ENCODE data around the gene NRXN3.
"Not testable (repeated sequence)": the region's sequence is repeated elsewhere in the genome, so short reads cannot be mapped to it uniquely, and the experiment has no call there.

The NRXN3 gene

DNA sequence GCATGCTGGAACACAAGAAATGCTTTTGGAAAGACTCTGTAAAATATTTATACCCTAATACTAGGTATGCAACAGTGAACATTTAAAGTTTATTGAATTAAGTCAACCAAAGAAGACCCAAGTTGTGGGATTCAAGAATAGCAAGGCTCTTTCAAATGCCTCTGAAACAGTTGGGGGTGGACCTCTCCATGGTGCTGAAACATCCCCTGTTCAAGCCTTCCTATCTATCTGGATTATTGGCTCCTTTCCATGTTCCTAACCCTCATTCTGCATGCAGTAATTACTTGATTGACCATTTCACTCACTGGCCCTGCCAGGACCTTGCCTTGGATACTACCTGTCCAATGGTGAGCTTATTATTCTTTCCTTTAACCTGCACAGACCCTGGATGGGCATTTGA lies 349.7 kb downstream of the NRXN3 start:
- H3K4me3 ChIP-seq (ENCODE audit: low read depth, low read length): no peak overlapping the region
- TF ChIP-seq, protein P1, sequence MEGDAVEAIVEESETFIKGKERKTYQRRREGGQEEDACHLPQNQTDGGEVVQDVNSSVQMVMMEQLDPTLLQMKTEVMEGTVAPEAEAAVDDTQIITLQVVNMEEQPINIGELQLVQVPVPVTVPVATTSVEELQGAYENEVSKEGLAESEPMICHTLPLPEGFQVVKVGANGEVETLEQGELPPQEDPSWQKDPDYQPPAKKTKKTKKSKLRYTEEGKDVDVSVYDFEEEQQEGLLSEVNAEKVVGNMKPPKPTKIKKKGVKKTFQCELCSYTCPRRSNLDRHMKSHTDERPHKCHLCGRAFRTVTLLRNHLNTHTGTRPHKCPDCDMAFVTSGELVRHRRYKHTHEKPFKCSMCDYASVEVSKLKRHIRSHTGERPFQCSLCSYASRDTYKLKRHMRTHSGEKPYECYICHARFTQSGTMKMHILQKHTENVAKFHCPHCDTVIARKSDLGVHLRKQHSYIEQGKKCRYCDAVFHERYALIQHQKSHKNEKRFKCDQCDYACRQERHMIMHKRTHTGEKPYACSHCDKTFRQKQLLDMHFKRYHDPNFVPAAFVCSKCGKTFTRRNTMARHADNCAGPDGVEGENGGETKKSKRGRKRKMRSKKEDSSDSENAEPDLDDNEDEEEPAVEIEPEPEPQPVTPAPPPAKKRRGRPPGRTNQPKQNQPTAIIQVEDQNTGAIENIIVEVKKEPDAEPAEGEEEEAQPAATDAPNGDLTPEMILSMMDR (IDR thresholded peaks at IDR 0.05; ENCODE audit: insufficient read depth, low read depth, low read length, missing control alignments): no peak
- peak; percentile 48 for DNase-seq (ENCODE audit: low read depth)

DNA sequence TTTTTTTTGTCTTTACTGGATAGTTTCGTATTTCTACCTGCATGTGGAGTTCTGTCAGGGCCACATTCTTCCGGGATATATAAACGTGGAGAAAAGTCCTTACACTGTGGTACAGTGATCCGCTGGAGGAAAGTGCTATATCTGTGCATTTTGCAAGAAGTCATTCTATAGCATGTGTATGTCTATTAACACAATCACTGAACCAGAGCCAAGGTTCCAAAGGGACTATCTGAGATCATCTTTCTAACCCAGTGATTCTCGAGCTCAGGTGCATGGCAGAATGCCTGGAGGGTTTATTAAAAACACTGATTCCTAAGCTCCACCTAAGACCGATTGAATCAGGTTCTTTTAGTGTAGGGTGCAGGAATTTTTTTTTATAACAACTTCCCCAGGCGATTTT lies 354.0 kb downstream of the NRXN3 start:
- DNase-seq (ENCODE audit: low read depth): no peak
- TF ChIP-seq, protein P1 (IDR thresholded peaks at IDR 0.05; ENCODE audit: insufficient read depth, low read depth, low read length, missing control alignments): no peak
- no peak overlapping the region for H3K4me3 ChIP-seq (ENCODE audit: low read depth, low read length)

DNA sequence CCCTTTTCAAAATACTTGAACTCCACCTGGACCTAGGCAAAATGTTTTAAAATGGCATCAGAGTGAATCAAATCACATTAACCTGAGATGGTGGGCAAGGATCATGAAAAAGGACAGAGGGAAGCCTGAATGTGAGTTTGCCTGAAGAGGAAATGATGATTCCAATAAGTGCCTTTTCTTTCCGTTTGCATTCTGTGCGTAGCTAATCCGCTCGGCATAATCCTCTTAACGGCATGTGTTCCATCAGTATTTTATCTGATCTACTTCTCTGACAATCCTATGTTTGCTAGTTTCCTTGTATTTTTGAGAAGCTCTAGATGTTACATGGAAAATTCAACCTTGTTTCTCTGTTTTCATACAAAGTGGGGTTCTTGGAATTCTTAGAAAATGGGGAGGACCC lies 354.6 kb downstream of the NRXN3 start:
- no peak overlapping the region for H3K4me3 ChIP-seq (ENCODE audit: low read depth, low read length)
- DNase-seq (ENCODE audit: low read depth): no peak
- TF ChIP-seq, protein P1 (IDR thresholded peaks at IDR 0.05; ENCODE audit: insufficient read depth, low read depth, low read length, missing control alignments): no peak

DNA sequence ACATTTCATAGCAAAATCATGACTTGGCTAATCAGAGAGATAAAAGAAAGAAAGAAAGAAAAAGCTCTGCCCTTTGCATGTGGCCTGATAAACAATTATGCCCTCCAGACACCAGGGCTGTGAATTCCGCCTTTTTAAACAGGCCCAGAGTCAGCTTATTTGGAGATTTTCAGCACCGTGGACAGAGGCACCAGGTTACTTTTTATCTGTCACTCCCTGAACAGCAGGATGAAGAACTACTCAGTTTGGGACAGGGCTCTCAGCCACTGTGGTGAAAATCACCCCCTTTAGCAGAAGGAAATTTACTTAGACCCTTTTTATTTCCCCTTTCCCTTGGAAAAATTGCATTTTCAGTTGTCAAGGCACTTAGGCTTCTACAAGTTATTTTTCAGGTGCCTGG lies 359.9 kb downstream of the NRXN3 start:
- no peak overlapping the region for H3K4me3 ChIP-seq (ENCODE audit: low read depth, low read length)
- peak; percentile 48 for DNase-seq (ENCODE audit: low read depth)
- TF ChIP-seq, protein P1 (IDR thresholded peaks at IDR 0.05; ENCODE audit: insufficient read depth, low read depth, low read length, missing control alignments): no peak

DNA sequence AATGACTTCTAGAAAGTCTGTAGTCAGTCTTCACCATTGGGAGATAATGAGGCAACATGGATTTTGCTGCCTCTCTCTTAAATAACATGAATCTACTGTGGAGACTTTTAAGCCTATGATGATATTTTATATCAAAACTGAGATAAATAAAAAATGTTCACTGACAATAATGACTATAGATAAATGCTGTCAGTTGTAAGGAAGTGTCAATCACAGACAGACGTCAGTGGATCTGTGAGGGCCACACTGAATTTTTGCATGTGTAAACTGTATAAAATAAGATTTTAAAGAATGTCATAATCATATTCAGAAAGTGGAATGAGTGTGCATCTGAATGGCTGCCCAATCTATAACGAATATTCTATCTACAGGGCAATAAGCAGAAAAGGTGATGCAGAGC lies 364.0 kb downstream of the NRXN3 start:
- no peak overlapping the region for H3K4me3 ChIP-seq (ENCODE audit: low read depth, low read length)
- TF ChIP-seq, protein P1 (IDR thresholded peaks at IDR 0.05; ENCODE audit: insufficient read depth, low read depth, low read length, missing control alignments): no peak
- DNase-seq (ENCODE audit: low read depth): no peak

DNA sequence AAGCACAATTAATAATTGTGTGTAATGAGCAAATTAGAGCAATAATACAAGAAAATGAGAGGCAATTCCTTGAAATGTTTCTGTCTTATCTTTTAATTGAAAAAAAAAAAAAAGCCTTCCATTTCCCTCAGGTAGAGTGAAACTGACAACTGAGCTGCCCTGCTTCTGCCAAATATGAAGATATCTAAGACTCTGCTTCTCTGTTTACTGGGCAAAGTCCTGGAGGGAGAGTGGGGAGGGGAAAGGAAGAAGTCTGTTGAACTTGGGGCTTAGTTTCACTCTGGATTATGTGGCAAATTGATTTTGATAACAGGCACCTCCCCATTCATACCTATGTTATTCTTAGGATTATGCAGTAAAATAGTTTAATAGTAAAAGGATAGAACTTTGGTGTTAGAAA lies 364.9 kb downstream of the NRXN3 start:
- H3K4me3 ChIP-seq (ENCODE audit: low read depth, low read length): no peak overlapping the region
- DNase-seq (ENCODE audit: low read depth): no peak
- TF ChIP-seq, protein P1 (IDR thresholded peaks at IDR 0.05; ENCODE audit: insufficient read depth, low read depth, low read length, missing control alignments): no peak

DNA sequence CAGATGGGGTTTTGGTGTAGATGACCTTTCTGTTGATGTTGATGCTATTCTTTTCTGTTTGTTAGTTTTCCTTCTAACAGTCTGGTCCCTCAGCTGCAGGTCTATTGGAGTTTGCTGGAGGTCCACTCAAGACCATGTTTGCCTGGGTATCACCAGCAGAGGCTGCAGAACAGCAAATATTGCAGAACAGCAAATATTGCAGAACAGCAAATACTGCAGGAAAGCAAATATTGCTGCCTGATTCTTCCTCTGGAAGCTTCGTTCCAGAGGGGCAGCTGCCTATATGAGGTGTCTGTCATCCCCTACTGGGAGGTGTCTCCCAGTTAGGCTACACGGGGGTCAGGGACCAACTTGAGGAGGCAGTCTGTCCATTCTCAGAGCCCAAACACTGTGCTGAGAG lies 371.6 kb downstream of the NRXN3 start:
- not testable (repeated sequence) for H3K4me3 ChIP-seq (ENCODE audit: low read depth, low read length); DNase-seq (ENCODE audit: low read depth)
